ENCODE measurements around the gene SPIC. TPM values are rescaled to one million over a fixed set of nuclear protein-coding genes. Genes with fewer than 3 reads are reported as not detected.

Gene SPIC
- total RNA-seq, 1 experiment from 2014 or later = not detected

DNA sequence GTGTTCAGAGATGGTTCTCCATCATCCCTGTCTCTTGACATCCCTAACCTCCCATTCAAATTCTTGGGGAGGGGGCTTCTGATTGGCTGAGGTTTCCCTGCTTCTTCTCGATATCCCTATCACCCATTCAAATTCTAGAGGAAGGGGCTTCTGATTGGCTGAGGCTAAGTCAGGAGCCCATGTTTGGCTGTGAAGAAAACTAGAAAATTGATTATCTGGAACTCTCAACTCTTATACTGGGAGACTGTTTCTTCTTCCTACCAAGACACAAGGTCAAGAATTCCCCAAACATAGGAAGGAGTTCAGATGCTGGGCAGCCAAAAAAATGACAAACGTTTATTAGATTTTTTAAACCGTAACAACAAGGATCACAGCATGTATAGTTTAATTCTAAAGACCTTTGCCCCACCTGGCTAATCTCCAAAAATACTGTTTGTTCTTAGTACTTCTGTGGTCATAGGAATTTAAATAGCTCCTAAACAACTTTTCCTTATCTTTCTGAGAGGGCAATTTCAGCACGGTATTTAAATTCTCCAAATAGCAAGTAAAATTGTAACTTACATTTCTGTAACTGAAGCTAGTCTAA, 26.4 kb downstream of the SPIC start:
- DNase-seq (ENCODE audit: low read depth, low spot score) (no peak), ATAC-seq (no peak)
- no peaks in the 10 kb centered on the region; the same call in 1 of the 2 replicates for H3K27me3 ChIP-seq (ENCODE audit: control insufficient read depth, insufficient read depth, low read length)
- no peaks in the 10 kb centered on the region for H3K4me1 ChIP-seq (ENCODE audit: control insufficient read depth, insufficient read depth, low read length)
- H3K36me3 ChIP-seq (ENCODE audit: control insufficient read depth, insufficient read depth, low read length) = no peaks in the 10 kb centered on the region
- in situ Hi-C loops (cut with HindIII; ENCODE audit: low pct_unique_long_range_greater_than_20kb, low sequenced_read_pairs) (no loop called here), intact Hi-C loops (cut with micrococcal nuclease; ENCODE audit: unreplicated experiment) (no loop called here)
- TF ChIP-seq, protein P1, sequence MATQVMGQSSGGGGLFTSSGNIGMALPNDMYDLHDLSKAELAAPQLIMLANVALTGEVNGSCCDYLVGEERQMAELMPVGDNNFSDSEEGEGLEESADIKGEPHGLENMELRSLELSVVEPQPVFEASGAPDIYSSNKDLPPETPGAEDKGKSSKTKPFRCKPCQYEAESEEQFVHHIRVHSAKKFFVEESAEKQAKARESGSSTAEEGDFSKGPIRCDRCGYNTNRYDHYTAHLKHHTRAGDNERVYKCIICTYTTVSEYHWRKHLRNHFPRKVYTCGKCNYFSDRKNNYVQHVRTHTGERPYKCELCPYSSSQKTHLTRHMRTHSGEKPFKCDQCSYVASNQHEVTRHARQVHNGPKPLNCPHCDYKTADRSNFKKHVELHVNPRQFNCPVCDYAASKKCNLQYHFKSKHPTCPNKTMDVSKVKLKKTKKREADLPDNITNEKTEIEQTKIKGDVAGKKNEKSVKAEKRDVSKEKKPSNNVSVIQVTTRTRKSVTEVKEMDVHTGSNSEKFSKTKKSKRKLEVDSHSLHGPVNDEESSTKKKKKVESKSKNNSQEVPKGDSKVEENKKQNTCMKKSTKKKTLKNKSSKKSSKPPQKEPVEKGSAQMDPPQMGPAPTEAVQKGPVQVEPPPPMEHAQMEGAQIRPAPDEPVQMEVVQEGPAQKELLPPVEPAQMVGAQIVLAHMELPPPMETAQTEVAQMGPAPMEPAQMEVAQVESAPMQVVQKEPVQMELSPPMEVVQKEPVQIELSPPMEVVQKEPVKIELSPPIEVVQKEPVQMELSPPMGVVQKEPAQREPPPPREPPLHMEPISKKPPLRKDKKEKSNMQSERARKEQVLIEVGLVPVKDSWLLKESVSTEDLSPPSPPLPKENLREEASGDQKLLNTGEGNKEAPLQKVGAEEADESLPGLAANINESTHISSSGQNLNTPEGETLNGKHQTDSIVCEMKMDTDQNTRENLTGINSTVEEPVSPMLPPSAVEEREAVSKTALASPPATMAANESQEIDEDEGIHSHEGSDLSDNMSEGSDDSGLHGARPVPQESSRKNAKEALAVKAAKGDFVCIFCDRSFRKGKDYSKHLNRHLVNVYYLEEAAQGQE (IDR thresholded peaks at IDR 0.05; ENCODE audit: insufficient read depth in 1 of 2, low read depth in 2 of 2, low read length in 1 of 2) = no peak
- TF ChIP-seq TCF7L2 (IDR thresholded peaks at IDR 0.05; ENCODE audit: low read depth, low read length) = no peak
- ChIA-PET POLR2A (no interaction called here), CTCF (no interaction called here)
- H3K4me3 ChIP-seq (ENCODE audit: low read depth in 2 of 2, low read length in 2 of 2) = no peak overlapping the region
- BruUV-seq (replicated peaks) = no TSS peak
- no peak overlapping the region for H3K27ac ChIP-seq (ENCODE audit: low read length)
- H3K9me3 ChIP-seq (ENCODE audit: control insufficient read depth, insufficient read depth, low read depth, low read length) = no peaks in the 10 kb centered on the region

DNA sequence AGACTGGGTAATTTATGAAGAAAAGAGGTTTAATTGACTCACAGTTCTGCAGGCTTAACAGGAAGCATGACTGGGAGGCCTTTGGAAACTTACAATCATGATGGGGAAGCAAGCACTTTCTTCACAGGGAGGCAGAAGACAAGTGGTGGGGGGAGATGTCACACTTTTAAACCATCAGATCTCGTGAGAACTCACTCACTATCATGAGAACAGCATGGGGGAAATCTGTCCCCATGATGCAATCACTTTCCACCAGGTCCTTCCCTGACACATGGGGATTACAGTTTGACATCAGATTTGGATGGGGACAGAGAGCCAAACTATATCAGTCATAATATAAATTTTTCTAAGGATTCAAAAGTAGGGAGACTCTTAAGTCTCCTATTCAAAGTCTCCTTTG, 46.0 kb downstream of the SPIC start:
- Histone ChIP-seq H3K4me1 (ENCODE audit: control insufficient read depth, insufficient read depth, low read length) (no peaks in the 10 kb centered on the region), H3K27ac (ENCODE audit: low read length) (no peak overlapping the region), H3K4me3 (ENCODE audit: low read depth in 2 of 2, low read length in 2 of 2) (no peak overlapping the region), H3K27me3 (ENCODE audit: control insufficient read depth, insufficient read depth, low read length) (no peaks in the 10 kb centered on the region), H3K9me3 (ENCODE audit: control insufficient read depth, insufficient read depth, low read depth, low read length) (no peaks in the 10 kb centered on the region), H3K36me3 (ENCODE audit: control insufficient read depth, insufficient read depth, low read length) (no peaks in the 10 kb centered on the region)
- no TSS peak for BruUV-seq (replicated peaks)
- TF ChIP-seq SIN3A (IDR thresholded peaks at IDR 0.05; ENCODE audit: borderline replicate concordance, insufficient read depth, low read depth, low read length) = no peak
- TF ChIP-seq, protein P1 (IDR thresholded peaks at IDR 0.05; ENCODE audit: insufficient read depth in 1 of 2, low read depth in 2 of 2, low read length in 1 of 2) = no peak
- no peak for TF ChIP-seq POLR2AphosphoS5 (IDR thresholded peaks at IDR 0.05; ENCODE audit: low read depth, low read length)
- TF ChIP-seq TCF7L2 (IDR thresholded peaks at IDR 0.05; ENCODE audit: low read depth, low read length) = no peak
- TF ChIP-seq, protein P2, sequence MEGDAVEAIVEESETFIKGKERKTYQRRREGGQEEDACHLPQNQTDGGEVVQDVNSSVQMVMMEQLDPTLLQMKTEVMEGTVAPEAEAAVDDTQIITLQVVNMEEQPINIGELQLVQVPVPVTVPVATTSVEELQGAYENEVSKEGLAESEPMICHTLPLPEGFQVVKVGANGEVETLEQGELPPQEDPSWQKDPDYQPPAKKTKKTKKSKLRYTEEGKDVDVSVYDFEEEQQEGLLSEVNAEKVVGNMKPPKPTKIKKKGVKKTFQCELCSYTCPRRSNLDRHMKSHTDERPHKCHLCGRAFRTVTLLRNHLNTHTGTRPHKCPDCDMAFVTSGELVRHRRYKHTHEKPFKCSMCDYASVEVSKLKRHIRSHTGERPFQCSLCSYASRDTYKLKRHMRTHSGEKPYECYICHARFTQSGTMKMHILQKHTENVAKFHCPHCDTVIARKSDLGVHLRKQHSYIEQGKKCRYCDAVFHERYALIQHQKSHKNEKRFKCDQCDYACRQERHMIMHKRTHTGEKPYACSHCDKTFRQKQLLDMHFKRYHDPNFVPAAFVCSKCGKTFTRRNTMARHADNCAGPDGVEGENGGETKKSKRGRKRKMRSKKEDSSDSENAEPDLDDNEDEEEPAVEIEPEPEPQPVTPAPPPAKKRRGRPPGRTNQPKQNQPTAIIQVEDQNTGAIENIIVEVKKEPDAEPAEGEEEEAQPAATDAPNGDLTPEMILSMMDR (IDR thresholded peaks at IDR 0.05) = no peak
- ATAC-seq (no peak), DNase-seq (ENCODE audit: low read depth, low spot score) (no peak)
- in situ Hi-C loops (cut with HindIII; ENCODE audit: low pct_unique_long_range_greater_than_20kb, low sequenced_read_pairs) = no loop called here
- CTCF ChIA-PET = no interaction called here
- intact Hi-C loops (cut with micrococcal nuclease; ENCODE audit: unreplicated experiment) = no loop called here
- POLR2A ChIA-PET = no interaction called here
